HCT116 (cell line): Measurements from ENCODE around the gene PARD6G. TPM values are rescaled to one million over a fixed set of nuclear protein-coding genes. Genes with fewer than 3 reads are reported as not detected.

ENCODE experiments used
- ATAC-seq: fragments of 200-7000 bp; cut with Tn5 transposase; 2 replicates; pipeline ENCODE4 v1.9.1; 2020; ENCODE audit warnings: mild to moderate bottlenecking, moderate library complexity
- BruUV-seq: library from RNA; stranded (reverse); fragments of 400-500 nt; replicated peaks from 2 replicates; lab custom pipeline; 2021; lab: Mats Ljungman, UMichigan
- CTCF ChIA-PET: fragments of 300-600 bp; sonication (Branson Sonifier 250); formaldehyde crosslinking; loops from one replicate; lab custom pipeline; 2021; ENCODE audit warnings: antibody characterized with exemption; lab: Charles Lee
- POLR2A ChIA-PET: fragments of 300-600, 350-600 bp; sonication (Branson Sonifier 250); formaldehyde crosslinking; loops from one replicate; lab custom pipeline; 2021; ENCODE audit warnings: antibody characterized with exemption; lab: Charles Lee
- RAD21 ChIA-PET, 2 experiments: fragments of 300-600 bp; sonication (Branson Sonifier 250); formaldehyde crosslinking; loops; one replicate each; lab custom pipeline; 2023; ENCODE audit warnings: low total read pairs in 2 of 2; ENCODE audit not compliant: uncharacterized antibody in 2 of 2, unreplicated experiment in 2 of 2, low non-redundant PET in 1 of 2; lab: Charles Lee
- DNase-seq: peaks from one replicate; pipeline ENCODE4 v3.0.0-alpha.2; 2010; ENCODE audit warnings: low read depth, low spot score
- H2AFZ ChIP-seq: fragments of 200-600 bp; shearing (Covaris generic), sonication (generic); 2 replicates; pipeline ENCODE4 v1.6.1; 2017; ENCODE audit warnings: low read depth, mixed run types, mixed read lengths, antibody characterized with exemption, low read length; ENCODE audit not compliant: poor library complexity, severe bottlenecking
- H3K27ac ChIP-seq: 2 replicates; pipeline ENCODE4 v1.5.1; 2012; ENCODE audit warnings: low read depth, low read length
- H3K27me3 ChIP-seq: fragments of 200-600 bp; sonication (generic); 2 replicates; pipeline ENCODE4 v1.6.1; 2016; ENCODE audit warnings: mixed run types, low read length, mixed read lengths; ENCODE audit not compliant: insufficient read depth
- H3K36me3 ChIP-seq, 2 experiments: fragments of 200-500 bp in 1 of 2; fragments of 200-600 bp in 1 of 2; sonication (Bioruptor generic) in 1 of 2; sonication (generic) in 1 of 2; 2 replicates each; pipeline versions ENCODE4 v1.5.1 to v1.6.1; 2014 to 2016; ENCODE audit warnings: low read length in 2 of 2, inconsistent platforms in 1 of 2, mixed read lengths in 1 of 2, mixed run types in 1 of 2; ENCODE audit not compliant: insufficient read depth in 2 of 2, control insufficient read depth in 1 of 2
- H3K4me1 ChIP-seq, 2 experiments: fragments of 200-600 bp in 1 of 2; sonication (generic) in 1 of 2; 2 replicates each; pipeline versions ENCODE4 v1.5.1 to v1.6.1; 2012 to 2017; ENCODE audit warnings: low read length in 2 of 2, inconsistent platforms in 1 of 2, mild to moderate bottlenecking in 1 of 2, mixed read lengths in 1 of 2, mixed run types in 1 of 2, moderate library complexity in 1 of 2; ENCODE audit not compliant: insufficient read depth in 2 of 2, control insufficient read depth in 1 of 2
- H3K4me2 ChIP-seq: fragments of 200-600 bp; sonication (generic); 2 replicates; pipeline ENCODE4 v1.6.1; 2017; ENCODE audit warnings: mixed run types, low read length, mixed read lengths
- H3K4me3 ChIP-seq, 2 experiments: fragments of 200-600 bp in 1 of 2; sonication (generic) in 1 of 2; replicated peaks in 1 of 2; 2 replicates each; pipeline ENCODE4 v1.5.1; 2011 to 2016; ENCODE audit warnings: low read length in 2 of 2, control low read depth in 1 of 2, low read depth in 1 of 2, mild to moderate bottlenecking in 1 of 2, mixed read lengths in 1 of 2, mixed run types in 1 of 2
- H3K79me2 ChIP-seq: fragments of 200-600 bp; sonication (generic); 2 replicates; pipeline ENCODE4 v1.6.1; 2017; ENCODE audit warnings: mild to moderate bottlenecking, mixed run types, low read length, moderate library complexity, mixed read lengths; ENCODE audit not compliant: insufficient read depth
- H3K9ac ChIP-seq: fragments of 200-600 bp; sonication (generic); 2 replicates; pipeline ENCODE4 v1.6.1; 2016; ENCODE audit warnings: low read length, mixed read lengths
- H3K9me2 ChIP-seq: fragments of 200-600 bp; sonication (generic), shearing (Covaris generic); 2 replicates; pipeline ENCODE4 v1.6.1; 2017; ENCODE audit warnings: mixed run types, mild to moderate bottlenecking, moderate library complexity; ENCODE audit not compliant: insufficient read depth
- H3K9me3 ChIP-seq, 2 experiments: fragments of 200-500 bp in 1 of 2; fragments of 200-600 bp in 1 of 2; sonication (Bioruptor generic) in 1 of 2; sonication (generic) in 1 of 2; 2 replicates each; pipeline ENCODE4 v1.6.1; 2014 to 2017; ENCODE audit warnings: low read length in 2 of 2, mixed read lengths in 2 of 2, inconsistent platforms in 1 of 2, low read depth in 1 of 2, mild to moderate bottlenecking in 1 of 2, mixed run types in 1 of 2, moderate library complexity in 1 of 2; ENCODE audit not compliant: control insufficient read depth in 1 of 2, insufficient read depth in 1 of 2
- H4K20me1 ChIP-seq: fragments of 200-600 bp; sonication (generic), shearing (Covaris generic); 2 replicates; pipeline ENCODE4 v1.6.1; 2017; ENCODE audit warnings: mixed run types, mild to moderate bottlenecking, moderate library complexity; ENCODE audit not compliant: insufficient read depth
- CBX3 ChIP-seq: IDR thresholded peaks from 2 replicates; pipeline ENCODE4 v1.6.1; 2012; ENCODE audit warnings: low read depth
- CEBPB ChIP-seq: IDR thresholded peaks from 2 replicates; pipeline ENCODE4 v1.6.1; 2012; ENCODE audit warnings: low read depth
- FOSL1 ChIP-seq: IDR thresholded peaks from 2 replicates; pipeline ENCODE4 v1.6.1; 2012; ENCODE audit warnings: low read depth
- JUND ChIP-seq: IDR thresholded peaks from 2 replicates; pipeline ENCODE4 v1.6.1; 2012
- TCF7L2 ChIP-seq: IDR thresholded peaks from 2 replicates; pipeline ENCODE4 v1.7.0; 2011; ENCODE audit warnings: borderline replicate concordance, inconsistent platforms; ENCODE audit not compliant: insufficient read depth, insufficient read length; ENCODE audit errors: extremely low read depth
- YY1 ChIP-seq: IDR thresholded peaks from 2 replicates; pipeline ENCODE4 v1.6.1; 2011; ENCODE audit warnings: low read length, low read depth, moderate library complexity, mild to moderate bottlenecking; ENCODE audit not compliant: insufficient replicate concordance; ENCODE audit errors: extremely low read depth
- ZNF274 ChIP-seq: fragments of 200-500 bp; sonication (Bioruptor generic); IDR thresholded peaks from 2 replicates; pipeline ENCODE4 v1.6.1; 2014; ENCODE audit warnings: mild to moderate bottlenecking, low read depth, low read length, inconsistent platforms
- intact Hi-C: fragments of 100-400 bp; cut with micrococcal nuclease; formaldehyde crosslinking; loops from 2 replicates; pipeline ENCODE4 v1.10.0; 2022
- total RNA-seq: library from RNA; stranded (reverse); gene quantifications from one replicate; pipeline ENCODE4 v1.2.1, GENCODE V29; 2021; ENCODE audit not compliant: unreplicated experiment
- TF ChIP-seq, protein P1 (sequence below): IDR thresholded peaks from 2 replicates; pipeline ENCODE4 v1.6.1; 2011; ENCODE audit warnings: mild to moderate bottlenecking, low read length, moderate library complexity; ENCODE audit not compliant: insufficient replicate concordance; ENCODE audit errors: extremely low read depth

The PARD6G gene
- total RNA-seq, 1 experiment from 2014 or later: 12.8 TPM

- intact Hi-C loops: no loop called here
- POLR2A ChIA-PET: no interaction called here
- Histone ChIP-seq H3K27me3 (no peaks in the 10 kb centered on the region), H3K9me2 (no peaks in the 10 kb centered on the region), H3K4me2 (no peak overlapping the region), H3K9me3 (no peaks in the 10 kb centered on the region), H3K4me3 (no peak overlapping the region), H3K4me1 (no peaks in the 10 kb centered on the region)
- no TSS peak for BruUV-seq
- ATAC-seq (no peak), DNase-seq (no peak)
- TF ChIP-seq JUND (no peak), ZNF274 (no peak), YY1 (no peak), CEBPB (no peak), FOSL1 (no peak), TCF7L2 (no peak), CBX3 (no peak)
- TF ChIP-seq, protein P1, sequence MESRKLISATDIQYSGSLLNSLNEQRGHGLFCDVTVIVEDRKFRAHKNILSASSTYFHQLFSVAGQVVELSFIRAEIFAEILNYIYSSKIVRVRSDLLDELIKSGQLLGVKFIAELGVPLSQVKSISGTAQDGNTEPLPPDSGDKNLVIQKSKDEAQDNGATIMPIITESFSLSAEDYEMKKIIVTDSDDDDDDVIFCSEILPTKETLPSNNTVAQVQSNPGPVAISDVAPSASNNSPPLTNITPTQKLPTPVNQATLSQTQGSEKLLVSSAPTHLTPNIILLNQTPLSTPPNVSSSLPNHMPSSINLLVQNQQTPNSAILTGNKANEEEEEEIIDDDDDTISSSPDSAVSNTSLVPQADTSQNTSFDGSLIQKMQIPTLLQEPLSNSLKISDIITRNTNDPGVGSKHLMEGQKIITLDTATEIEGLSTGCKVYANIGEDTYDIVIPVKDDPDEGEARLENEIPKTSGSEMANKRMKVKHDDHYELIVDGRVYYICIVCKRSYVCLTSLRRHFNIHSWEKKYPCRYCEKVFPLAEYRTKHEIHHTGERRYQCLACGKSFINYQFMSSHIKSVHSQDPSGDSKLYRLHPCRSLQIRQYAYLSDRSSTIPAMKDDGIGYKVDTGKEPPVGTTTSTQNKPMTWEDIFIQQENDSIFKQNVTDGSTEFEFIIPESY: no peak
- TF ChIP-seq, all 23 proteins: peak for 0
- Histone ChIP-seq H3K36me3 (no peaks in the 10 kb centered on the region), H3K9ac (no peak overlapping the region), H2AFZ (no peak overlapping the region), H4K20me1 (no peaks in the 10 kb centered on the region), H3K27ac (no peak overlapping the region), H3K79me2 (no peaks in the 10 kb centered on the region)
- RAD21 ChIA-PET: no interaction called here
- CTCF ChIA-PET: no interaction called here
These were observed 68.1 kb downstream of the PARD6G start for GRCh38 chr18:80178935-80179818.
